ENCODE data around the gene TMEM229B. TPM values are rescaled to one million over a fixed set of nuclear protein-coding genes. Genes with fewer than 3 reads are reported as not detected.
A peak's percentile ranks its signal among the peaks of the same experiment; 100 is the strongest.

TMEM229B gene
- total RNA-seq, 2 experiments from 2014 or later: 1.3 to 1.5 TPM

GRCh38 chr14:67486890-67487289 lies 1.6 kb downstream of the TMEM229B start:
- DNase-seq: no peak
- ChIA-PET POLR2A (no interaction called here), CTCF (interaction anchor here (0.8 to 2.5 kb wide), 3 partner anchors 30 to 59 kb away, joined by 3 to 11 read pairs (median 4); no protein-coding TSS in a partner anchor)
- no peak for ATAC-seq
- no peak overlapping the region for H3K4me3 Mint-ChIP-seq
- no peaks in the 10 kb centered on the region for H3K27me3 Mint-ChIP-seq
- intact Hi-C loops (cut with DNase I, micrococcal nuclease): no loop called here
- no peak overlapping the region for H3K27ac Mint-ChIP-seq
- H3K4me1 Mint-ChIP-seq: peaks cover 55% of the 10 kb centered on the region
- peaks cover 20% of the 10 kb centered on the region for H3K36me3 Mint-ChIP-seq (ENCODE audit: low read depth)
- no peaks in the 10 kb centered on the region for H3K9me3 Mint-ChIP-seq (ENCODE audit: low read depth)

- Mint-ChIP-seq H3K27me3 (no peaks in the 10 kb centered on the region), H3K27ac (peak overlapping the region; percentile 28), H3K4me1 (peaks cover 63% of the 10 kb centered on the region), H3K4me3 (no peak overlapping the region), H3K36me3 (ENCODE audit: low read depth) (peaks cover 20% of the 10 kb centered on the region), H3K9me3 (ENCODE audit: low read depth) (no peaks in the 10 kb centered on the region)
- intact Hi-C loops (cut with DNase I, micrococcal nuclease): no loop called here
- ChIA-PET POLR2A (no interaction called here), CTCF (interaction anchor here (0.8 kb wide), 1 partner anchor 29 kb away, joined by 3 read pairs; no protein-coding TSS in a partner anchor)
- DNase-seq (no peak), ATAC-seq (no peak)
Observed at GRCh38 chr14:67485501-67486095, 2.9 kb downstream of the TMEM229B start.

- Mint-ChIP-seq H3K9me3 (ENCODE audit: low read depth) (no peaks in the 10 kb centered on the region), H3K36me3 (ENCODE audit: low read depth) (peaks cover 20% of the 10 kb centered on the region), H3K4me1 (peaks cover 53% of the 10 kb centered on the region), H3K4me3 (no peak overlapping the region), H3K27ac (peak overlapping the region; percentile 19), H3K27me3 (no peaks in the 10 kb centered on the region)
- DNase-seq (no peak), ATAC-seq (no peak)
- intact Hi-C loops (cut with DNase I, micrococcal nuclease): no loop called here
- POLR2A ChIA-PET: no interaction called here
- CTCF ChIA-PET: interaction anchor here (0.6 kb wide), 1 partner anchor 87 kb away, joined by 3 read pairs; no protein-coding TSS in a partner anchor
Observed at GRCh38 chr14:67483579-67484285, 4.8 kb downstream of the TMEM229B start.

- peaks cover 44% of the 10 kb centered on the region for H3K4me1 Mint-ChIP-seq
- intact Hi-C loops (cut with DNase I, micrococcal nuclease): no loop called here
- ATAC-seq (no peak), DNase-seq (no peak)
- H3K9me3 Mint-ChIP-seq (ENCODE audit: low read depth): no peaks in the 10 kb centered on the region
- H3K36me3 Mint-ChIP-seq (ENCODE audit: low read depth): peaks cover 19% of the 10 kb centered on the region
- ChIA-PET POLR2A (no interaction called here), CTCF (interaction anchor here (1.0 to 1.8 kb wide), 2 partner anchors 20 to 55 kb away, joined by 4 read pairs; no protein-coding TSS in a partner anchor)
- H3K4me3 Mint-ChIP-seq: no peak overlapping the region
- H3K27me3 Mint-ChIP-seq: no peaks in the 10 kb centered on the region
- H3K27ac Mint-ChIP-seq: no peak overlapping the region
Observed at GRCh38 chr14:67482231-67483164, 6.0 kb downstream of the TMEM229B start.

- CTCF ChIA-PET: interaction anchor here (1.1 kb wide), 1 partner anchor 92 kb away, joined by 3 read pairs; no protein-coding TSS in a partner anchor
- intact Hi-C loops (cut with DNase I, micrococcal nuclease): no loop called here
- Mint-ChIP-seq H3K4me1 (peaks cover 20% of the 10 kb centered on the region), H3K27me3 (no peaks in the 10 kb centered on the region), H3K4me3 (no peak overlapping the region), H3K36me3 (ENCODE audit: low read depth) (no peaks in the 10 kb centered on the region), H3K27ac (no peak overlapping the region), H3K9me3 (ENCODE audit: low read depth) (no peaks in the 10 kb centered on the region)
- ATAC-seq: no peak
- DNase-seq: no peak
- POLR2A ChIA-PET: no interaction called here
Observed at GRCh38 chr14:67480011-67480410, 8.5 kb downstream of the TMEM229B start.

GRCh38 chr14:67478800-67479084 lies 9.8 kb downstream of the TMEM229B start:
- no peak overlapping the region for H3K27ac Mint-ChIP-seq
- ATAC-seq: no peak
- POLR2A ChIA-PET: no interaction called here

GRCh38 chr14:67477926-67478799 lies 10.4 kb downstream of the TMEM229B start:
- CTCF ChIA-PET: interaction anchor here (0.5 to 0.7 kb wide), 2 partner anchors 31 to 48 kb away, joined by 3 to 4 read pairs; no protein-coding TSS in a partner anchor
- Mint-ChIP-seq H3K9me3 (ENCODE audit: low read depth) (no peaks in the 10 kb centered on the region), H3K27me3 (no peaks in the 10 kb centered on the region), H3K27ac (peak overlapping the region; percentile 48), H3K4me3 (no peak overlapping the region), H3K36me3 (ENCODE audit: low read depth) (no peaks in the 10 kb centered on the region), H3K4me1 (peaks cover 12% of the 10 kb centered on the region)
- ATAC-seq (no peak), DNase-seq (no peak)
- intact Hi-C loops (cut with DNase I, micrococcal nuclease): no loop called here
- POLR2A ChIA-PET: no interaction called here

More at GRCh38 chr14:67478800-67479084, 9.8 kb downstream of the TMEM229B start:
- Mint-ChIP-seq H3K36me3 (ENCODE audit: low read depth) (no peaks in the 10 kb centered on the region), H3K4me1 (peaks cover 14% of the 10 kb centered on the region), H3K27me3 (no peaks in the 10 kb centered on the region), H3K4me3 (no peak overlapping the region), H3K9me3 (ENCODE audit: low read depth) (no peaks in the 10 kb centered on the region)
- CTCF ChIA-PET: no interaction called here
- DNase-seq: no peak
- intact Hi-C loops (cut with DNase I, micrococcal nuclease): no loop called here

GRCh38 chr14:67474366-67474765 lies 14.2 kb downstream of the TMEM229B start:
- Mint-ChIP-seq H3K27me3 (no peaks in the 10 kb centered on the region), H3K4me3 (no peak overlapping the region), H3K9me3 (ENCODE audit: low read depth) (no peaks in the 10 kb centered on the region), H3K4me1 (peaks cover 3% of the 10 kb centered on the region), H3K27ac (no peak overlapping the region), H3K36me3 (ENCODE audit: low read depth) (no peaks in the 10 kb centered on the region)
- ATAC-seq: no peak
- ChIA-PET CTCF (no interaction called here), POLR2A (no interaction called here)
- DNase-seq: no peak
- intact Hi-C loops (cut with DNase I, micrococcal nuclease): no loop called here

GRCh38 chr14:67473290-67474082 lies 15.0 kb downstream of the TMEM229B start:
- ChIA-PET POLR2A (no interaction called here), CTCF (interaction anchor here (0.6 kb wide), 1 partner anchor 51 kb away, joined by 4 read pairs; no protein-coding TSS in a partner anchor)
- intact Hi-C loops (cut with DNase I, micrococcal nuclease): no loop called here
- DNase-seq (no peak), ATAC-seq (no peak)
- Mint-ChIP-seq H3K27me3 (no peaks in the 10 kb centered on the region), H3K4me3 (no peak overlapping the region), H3K36me3 (ENCODE audit: low read depth) (no peaks in the 10 kb centered on the region), H3K27ac (no peak overlapping the region), H3K4me1 (peaks cover 2% of the 10 kb centered on the region), H3K9me3 (ENCODE audit: low read depth) (no peaks in the 10 kb centered on the region)

- intact Hi-C loops (cut with DNase I, micrococcal nuclease): no loop called here
- Mint-ChIP-seq H3K36me3 (ENCODE audit: low read depth) (no peaks in the 10 kb centered on the region), H3K27me3 (no peaks in the 10 kb centered on the region), H3K27ac (no peak overlapping the region), H3K4me1 (no peaks in the 10 kb centered on the region), H3K4me3 (no peak overlapping the region), H3K9me3 (ENCODE audit: low read depth) (no peaks in the 10 kb centered on the region)
- no peak for ATAC-seq
- POLR2A ChIA-PET: no interaction called here
- CTCF ChIA-PET: no interaction called here
- DNase-seq: no peak
Observed at GRCh38 chr14:67472726-67473125, 15.8 kb downstream of the TMEM229B start.

All from activated CD4-positive, alpha-beta T cell treated with anti-CD3 and anti-CD28 coated beads for 36 hours (primary cell).